ENCODE results near the gene IFIT5. TPM values are rescaled to one million over a fixed set of nuclear protein-coding genes. Genes with fewer than 3 reads are reported as not detected.
"Not testable (repeated sequence)": the region's sequence is repeated elsewhere in the genome, so short reads cannot be mapped to it uniquely, and the experiment has no call there.

Gene IFIT5
- total RNA-seq, 1 donor from 2014 or later, result 9.1 TPM

DNA sequence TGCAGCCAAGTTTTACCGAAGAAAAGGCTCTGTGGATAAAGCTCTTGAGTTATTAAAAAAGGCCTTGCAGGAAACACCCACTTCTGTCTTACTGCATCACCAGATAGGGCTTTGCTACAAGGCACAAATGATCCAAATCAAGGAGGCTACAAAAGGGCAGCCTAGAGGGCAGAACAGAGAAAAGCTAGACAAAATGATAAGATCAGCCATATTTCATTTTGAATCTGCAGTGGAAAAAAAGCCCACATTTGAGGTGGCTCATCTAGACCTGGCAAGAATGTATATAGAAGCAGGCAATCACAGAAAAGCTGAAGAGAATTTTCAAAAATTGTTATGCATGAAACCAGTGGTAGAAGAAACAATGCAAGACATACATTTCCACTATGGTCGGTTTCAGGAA is 11.3 kb upstream of the IFIT5 start:
- H3K9me3 ChIP-seq, result no peaks in the 10 kb centered on the region
- H3K4me3 ChIP-seq, result no peak overlapping the region
- DNase-seq (ENCODE audit: extremely low spot score in 2 of 2), result no peak
- H3K4me1 ChIP-seq, result peaks cover 1% of the 10 kb centered on the region
- intact Hi-C loops (cut with DNase I), result no loop called here
- no peak overlapping the region for H3K27ac ChIP-seq
- no peaks in the 10 kb centered on the region for H3K27me3 ChIP-seq
- TF ChIP-seq, protein P1, sequence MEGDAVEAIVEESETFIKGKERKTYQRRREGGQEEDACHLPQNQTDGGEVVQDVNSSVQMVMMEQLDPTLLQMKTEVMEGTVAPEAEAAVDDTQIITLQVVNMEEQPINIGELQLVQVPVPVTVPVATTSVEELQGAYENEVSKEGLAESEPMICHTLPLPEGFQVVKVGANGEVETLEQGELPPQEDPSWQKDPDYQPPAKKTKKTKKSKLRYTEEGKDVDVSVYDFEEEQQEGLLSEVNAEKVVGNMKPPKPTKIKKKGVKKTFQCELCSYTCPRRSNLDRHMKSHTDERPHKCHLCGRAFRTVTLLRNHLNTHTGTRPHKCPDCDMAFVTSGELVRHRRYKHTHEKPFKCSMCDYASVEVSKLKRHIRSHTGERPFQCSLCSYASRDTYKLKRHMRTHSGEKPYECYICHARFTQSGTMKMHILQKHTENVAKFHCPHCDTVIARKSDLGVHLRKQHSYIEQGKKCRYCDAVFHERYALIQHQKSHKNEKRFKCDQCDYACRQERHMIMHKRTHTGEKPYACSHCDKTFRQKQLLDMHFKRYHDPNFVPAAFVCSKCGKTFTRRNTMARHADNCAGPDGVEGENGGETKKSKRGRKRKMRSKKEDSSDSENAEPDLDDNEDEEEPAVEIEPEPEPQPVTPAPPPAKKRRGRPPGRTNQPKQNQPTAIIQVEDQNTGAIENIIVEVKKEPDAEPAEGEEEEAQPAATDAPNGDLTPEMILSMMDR (IDR thresholded peaks at IDR 0.05), result no peak
- TF ChIP-seq POLR2AphosphoS5 (IDR thresholded peaks at IDR 0.05; ENCODE audit: insufficient read depth in 1 of 2, low read depth in 1 of 2) (no peak), POLR2A (IDR thresholded peaks at IDR 0.05) (no peak)
- peaks cover 0 to 13% of the 10 kb centered on the region in 2 donors for H3K36me3 ChIP-seq

DNA sequence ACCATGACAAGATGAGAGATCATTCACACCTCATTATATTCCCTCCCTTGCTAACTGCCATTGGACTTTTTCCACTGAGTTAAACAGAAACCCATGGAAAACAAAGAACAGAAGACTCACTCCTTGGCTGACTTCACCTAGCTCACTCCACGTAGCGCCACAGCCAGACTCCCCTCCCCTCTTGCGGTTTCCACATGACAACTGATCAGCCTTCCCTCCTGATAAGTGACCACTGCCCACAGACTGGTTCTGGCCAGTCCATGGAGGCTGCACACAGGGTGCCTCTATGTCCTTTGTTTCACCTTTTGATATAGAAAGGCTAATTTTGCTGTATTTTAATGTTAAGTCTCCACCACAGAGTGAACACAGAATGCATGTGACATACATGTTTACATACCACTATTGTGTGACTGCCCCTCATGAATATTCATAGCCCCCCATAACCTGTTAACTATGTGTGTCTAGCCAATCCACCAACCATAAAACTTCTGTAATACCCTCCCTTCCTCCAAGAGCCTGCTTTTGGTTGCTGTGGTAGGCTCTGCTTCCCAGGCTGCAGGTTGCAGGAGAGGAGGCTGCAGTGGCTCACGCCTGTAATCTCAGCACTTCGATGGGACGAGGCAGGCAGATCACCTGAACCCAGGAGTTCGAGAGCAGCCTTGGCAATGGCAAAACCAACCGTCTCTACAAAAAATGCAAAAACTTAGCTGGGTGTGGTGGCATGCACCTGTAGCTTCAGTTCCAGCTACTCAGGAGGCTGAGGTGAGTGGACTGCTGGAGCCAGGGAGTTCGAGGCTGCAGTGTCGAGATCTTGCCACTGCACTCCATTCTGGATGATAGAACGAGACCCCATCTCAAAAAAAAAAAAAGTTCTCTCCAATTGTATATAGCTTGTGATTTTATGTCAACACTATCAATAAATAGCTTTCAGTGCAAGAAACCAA is 10.0 kb upstream of the IFIT5 start:
- no peak for TF ChIP-seq POLR2AphosphoS5 (IDR thresholded peaks at IDR 0.05; ENCODE audit: insufficient read depth in 1 of 2, low read depth in 1 of 2)
- TF ChIP-seq POLR2A (IDR thresholded peaks at IDR 0.05), result no peak
- TF ChIP-seq, protein P1 (IDR thresholded peaks at IDR 0.05), result no peak
- no peak overlapping the region for H3K27ac ChIP-seq
- intact Hi-C loops (cut with DNase I), result no loop called here

DNA sequence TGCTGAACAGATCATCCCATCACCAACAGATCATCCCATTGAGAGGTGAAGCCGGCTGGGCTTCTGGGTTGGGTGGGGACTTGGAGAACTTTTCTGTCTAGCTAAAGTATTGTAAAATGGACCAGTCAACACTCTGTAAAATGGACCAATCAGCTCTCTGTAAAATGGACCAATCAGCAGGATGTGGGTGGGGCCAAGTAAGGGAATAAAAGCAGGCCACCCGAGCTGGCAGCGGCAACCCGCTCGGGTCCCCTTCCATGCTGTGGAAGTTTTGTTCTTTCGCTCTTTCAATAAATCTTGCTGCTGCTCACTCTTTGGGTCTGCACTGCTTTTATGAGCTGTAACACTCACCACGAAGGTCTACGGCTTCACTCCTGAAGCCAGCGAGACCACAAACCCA is 8.2 kb upstream of the IFIT5 start:
- intact Hi-C loops (cut with DNase I); H3K27me3 ChIP-seq; H3K9me3 ChIP-seq; H3K27ac ChIP-seq; DNase-seq (ENCODE audit: extremely low spot score in 2 of 2); H3K4me3 ChIP-seq; H3K4me1 ChIP-seq: not testable (repeated sequence)
- H3K36me3 ChIP-seq, result peaks cover 0 to 13% of the 10 kb centered on the region in 2 donors

More for the DNA sequence above, 10.0 kb upstream of the IFIT5 start:
- DNase-seq (ENCODE audit: extremely low spot score in 2 of 2), result peak in 1 of 2 donors; percentile 37
- no peaks in the 10 kb centered on the region for H3K27me3 ChIP-seq
- no peaks in the 10 kb centered on the region for H3K9me3 ChIP-seq
- no peak overlapping the region for H3K4me3 ChIP-seq
- no peaks in the 10 kb centered on the region for H3K4me1 ChIP-seq
- H3K36me3 ChIP-seq, result peaks cover 0 to 13% of the 10 kb centered on the region in 2 donors

DNA sequence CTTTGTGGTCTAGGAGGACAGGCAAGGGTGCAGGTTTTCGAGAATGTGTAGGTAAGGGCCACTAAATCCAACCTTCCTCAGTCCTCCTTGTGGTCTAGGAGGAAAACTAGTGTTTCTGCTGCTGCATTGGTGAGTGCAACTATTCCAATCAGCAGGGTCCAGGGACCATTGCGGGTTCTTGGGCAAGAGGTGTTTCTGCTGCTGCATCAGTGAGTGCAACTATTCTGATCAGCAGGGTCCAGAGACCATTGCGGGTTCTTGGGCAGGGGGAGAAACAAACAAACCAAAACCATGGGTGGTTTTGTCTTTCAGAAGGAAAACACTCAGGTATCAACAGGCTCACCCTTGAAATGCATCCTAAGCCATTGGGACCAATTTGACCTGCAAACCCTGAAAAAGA is 6.6 kb upstream of the IFIT5 start:
- DNase-seq (ENCODE audit: extremely low spot score in 2 of 2); H3K36me3 ChIP-seq; H3K9me3 ChIP-seq; H3K4me1 ChIP-seq; intact Hi-C loops (cut with DNase I); H3K4me3 ChIP-seq; H3K27ac ChIP-seq; H3K27me3 ChIP-seq: not testable (repeated sequence)

DNA sequence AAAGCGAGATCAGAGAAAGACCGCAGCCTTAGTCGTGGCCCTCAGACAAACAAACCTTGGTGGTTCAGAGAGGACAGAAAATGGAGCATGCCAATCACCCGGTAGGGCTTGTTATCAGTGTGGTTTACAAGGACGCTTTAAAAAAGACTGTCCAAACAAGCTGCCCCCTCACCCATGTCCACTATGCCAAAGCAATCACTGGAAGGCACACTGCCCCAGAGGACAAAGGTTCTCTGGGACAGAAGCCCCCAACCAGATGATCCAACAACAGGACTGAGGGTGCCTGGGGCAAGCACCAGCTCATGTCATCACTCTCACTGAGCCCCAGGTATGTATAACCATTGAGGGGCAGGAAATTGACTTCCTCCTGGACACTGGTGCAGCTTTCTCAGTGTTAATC is 5.1 kb upstream of the IFIT5 start:
- intact Hi-C loops (cut with DNase I); H3K9me3 ChIP-seq; H3K27me3 ChIP-seq; DNase-seq (ENCODE audit: extremely low spot score in 2 of 2); H3K4me3 ChIP-seq; H3K27ac ChIP-seq; H3K36me3 ChIP-seq: not testable (repeated sequence)
- peaks cover 10% of the 10 kb centered on the region for H3K4me1 ChIP-seq

DNA sequence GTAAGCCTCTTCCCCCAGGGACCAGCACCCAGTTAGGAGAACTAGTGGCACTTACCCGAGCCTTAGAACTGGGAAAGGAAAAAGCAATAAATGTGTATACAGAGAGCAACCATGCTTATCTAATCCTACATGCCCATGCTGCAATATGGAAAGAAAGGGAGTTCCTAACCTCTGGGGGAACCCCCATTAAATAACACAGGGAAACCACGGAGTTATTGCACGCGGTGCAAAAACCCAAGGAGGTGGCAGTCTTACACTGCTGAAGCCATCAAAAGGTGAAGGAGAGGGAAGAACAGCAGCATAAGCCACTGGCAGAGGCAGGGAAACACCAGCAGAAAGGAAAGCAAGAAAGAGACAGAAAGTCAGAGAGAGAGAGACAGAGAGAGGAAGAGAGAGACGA is 3.8 kb upstream of the IFIT5 start:
- H3K36me3 ChIP-seq; DNase-seq (ENCODE audit: extremely low spot score in 2 of 2); H3K27ac ChIP-seq; H3K27me3 ChIP-seq; H3K4me3 ChIP-seq; H3K9me3 ChIP-seq; intact Hi-C loops (cut with DNase I): not testable (repeated sequence)
- H3K4me1 ChIP-seq, result peaks cover 10% of the 10 kb centered on the region

DNA sequence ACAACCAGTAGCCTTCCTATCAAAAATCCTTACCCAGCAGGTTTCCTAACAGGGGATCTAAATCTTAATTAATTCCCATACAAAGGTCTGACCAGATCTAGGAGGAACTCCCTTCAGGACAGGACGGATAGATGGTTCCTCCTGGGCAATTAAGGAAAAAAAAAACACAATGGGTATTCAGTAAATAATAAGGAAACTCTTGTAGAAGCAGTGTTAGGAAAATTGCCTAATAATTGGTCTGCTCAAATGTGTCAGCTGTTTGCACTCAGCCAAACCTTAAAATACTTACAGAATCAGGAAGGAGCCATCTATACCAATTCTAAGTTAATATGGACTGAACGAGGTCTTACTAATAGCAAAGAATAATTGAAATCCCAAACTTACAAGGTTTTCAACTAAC is 3.2 kb upstream of the IFIT5 start:
- H3K4me3 ChIP-seq; H3K36me3 ChIP-seq; H3K27me3 ChIP-seq; H3K27ac ChIP-seq; H3K9me3 ChIP-seq; intact Hi-C loops (cut with DNase I); DNase-seq (ENCODE audit: extremely low spot score in 2 of 2): not testable (repeated sequence)
- H3K4me1 ChIP-seq, result peaks cover 16% of the 10 kb centered on the region

DNA sequence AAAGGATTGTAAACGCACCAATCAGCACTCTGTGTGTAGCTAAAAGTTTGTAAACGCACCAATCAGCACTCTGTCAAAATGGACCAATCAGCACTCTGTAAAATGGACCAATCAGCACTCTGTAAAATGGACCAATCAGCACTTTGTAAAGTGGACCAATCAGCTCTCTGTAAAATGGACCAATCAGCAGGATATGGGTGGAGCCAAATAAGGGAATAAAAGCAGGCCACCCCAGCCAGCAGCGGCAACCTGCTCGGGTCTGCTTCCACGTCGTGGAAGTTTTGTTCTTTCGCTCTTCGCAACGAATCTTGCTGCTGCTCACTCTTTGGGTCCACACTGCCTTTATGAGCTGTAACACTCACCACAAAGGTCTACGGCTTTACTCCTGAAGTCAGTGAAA is 2.1 kb upstream of the IFIT5 start:
- DNase-seq (ENCODE audit: extremely low spot score in 2 of 2); H3K27ac ChIP-seq; H3K4me3 ChIP-seq; H3K36me3 ChIP-seq; H3K9me3 ChIP-seq; H3K27me3 ChIP-seq; intact Hi-C loops (cut with DNase I): not testable (repeated sequence)
- H3K4me1 ChIP-seq, result peaks cover 24% of the 10 kb centered on the region

All from vagina (tissue), 2 donors.